IMR-90 (cell line): Measurements from ENCODE around the gene KCNJ1. TPM values are rescaled to one million over a fixed set of nuclear protein-coding genes. Genes with fewer than 3 reads are reported as not detected.
A peak's percentile ranks its signal among the peaks of the same experiment; 100 is the strongest.

Experiments
- ATAC-seq: fragments of 200-7000 bp; cut with Tn5 transposase; 2 replicates; pipeline ENCODE4 v1.9.1; 2020; ENCODE audit warnings: low read depth, mild to moderate bottlenecking, moderate library complexity
- BruUV-seq: library from RNA; stranded (reverse); fragments of 400-500 nt; replicated peaks from 2 replicates; lab custom pipeline; 2021; lab: Mats Ljungman, UMichigan
- CTCF ChIA-PET: fragments of 300-600 bp; formaldehyde crosslinking; extraction: SDS; loops from one replicate; lab custom pipeline; 2021; ENCODE audit warnings: antibody characterized with exemption; lab: Yijun Ruan, JAX
- POLR2A ChIA-PET: fragments of 300-600 bp; sonication (Branson Sonifier 250); formaldehyde crosslinking; loops from one replicate; lab custom pipeline; 2022; ENCODE audit warnings: antibody characterized with exemption; ENCODE audit not compliant: unreplicated experiment; lab: Charles Lee
- DNase-seq: peaks from one replicate; pipeline ENCODE4 v3.0.0; 2013
- H2AFZ ChIP-seq: replicated peaks from 2 replicates; pipeline ENCODE3; 2013; ENCODE audit warnings: low read length, mild to moderate bottlenecking; ENCODE audit not compliant: poor library complexity
- H2AK5ac ChIP-seq: 2 replicates; pipeline ENCODE4 v1.6.1; 2013; ENCODE audit warnings: low read depth, low read length, inconsistent platforms
- H2AK9ac ChIP-seq: replicated peaks from 2 replicates; pipeline ENCODE3; 2013; ENCODE audit warnings: mild to moderate bottlenecking, low read depth, low read length, moderate library complexity; ENCODE audit not compliant: poor library complexity
- H2BK120ac ChIP-seq: 2 replicates; pipeline ENCODE4 v1.6.1; 2013; ENCODE audit warnings: low read depth, low read length, inconsistent platforms
- H2BK15ac ChIP-seq: 3 replicates; pipeline ENCODE4 v1.6.1; 2013; ENCODE audit warnings: low read depth, low read length, inconsistent platforms
- H2BK20ac ChIP-seq: 2 replicates; pipeline ENCODE4 v1.6.1; 2013; ENCODE audit warnings: low read depth, mild to moderate bottlenecking, inconsistent platforms, low read length, moderate library complexity
- H2BK5ac ChIP-seq: 2 replicates; pipeline ENCODE4 v1.6.1; 2013; ENCODE audit warnings: mild to moderate bottlenecking, low read depth, low read length, inconsistent platforms; ENCODE audit not compliant: poor library complexity, severe bottlenecking
- H3K14ac ChIP-seq: replicated peaks from 2 replicates; pipeline ENCODE4 v1.6.1; 2013; ENCODE audit warnings: low read depth, low read length, inconsistent platforms
- H3K18ac ChIP-seq: 2 replicates; pipeline ENCODE4 v1.6.1; 2013; ENCODE audit warnings: low read depth, low read length, control low read depth
- H3K23ac ChIP-seq: 2 replicates; pipeline ENCODE4 v1.6.1; 2013; ENCODE audit warnings: low read depth, low read length, inconsistent platforms
- H3K27ac ChIP-seq: 2 replicates; pipeline ENCODE4 v1.5.1; 2013; ENCODE audit warnings: mild to moderate bottlenecking, control low read depth, low read length; ENCODE audit not compliant: insufficient read depth
- H3K27me3 ChIP-seq: 2 replicates; pipeline ENCODE4 v1.6.1; 2013; ENCODE audit warnings: low read length; ENCODE audit not compliant: control insufficient read depth, insufficient read depth
- H3K36me3 ChIP-seq: 2 replicates; pipeline ENCODE4 v1.6.1; 2013; ENCODE audit warnings: low read length, mixed read lengths; ENCODE audit not compliant: control insufficient read depth, insufficient read depth
- H3K4ac ChIP-seq: 2 replicates; pipeline ENCODE4 v1.6.1; 2013; ENCODE audit warnings: low read depth, low read length, inconsistent platforms
- H3K4me1 ChIP-seq: 2 replicates; pipeline ENCODE4 v1.6.1; 2013; ENCODE audit warnings: low read length, mixed read lengths; ENCODE audit not compliant: control insufficient read depth, insufficient read depth
- H3K4me2 ChIP-seq: 2 replicates; pipeline ENCODE4 v1.6.1; 2013; ENCODE audit warnings: low read depth, mild to moderate bottlenecking, control low read depth, low read length, moderate library complexity
- H3K4me3 ChIP-seq: 2 replicates; pipeline ENCODE4 v1.5.1; 2013; ENCODE audit warnings: low read depth, mild to moderate bottlenecking, control low read depth, low read length, moderate library complexity; ENCODE audit not compliant: insufficient read depth
- H3K56ac ChIP-seq: 2 replicates; pipeline ENCODE4 v1.6.1; 2013; ENCODE audit warnings: low read length, inconsistent platforms; ENCODE audit not compliant: insufficient read depth; ENCODE audit errors: extremely low read depth
- H3K79me1 ChIP-seq, 2 experiments: 2 replicates each; pipeline ENCODE4 v1.6.1; 2013; ENCODE audit warnings: low read length in 2 of 2, inconsistent platforms in 1 of 2, low read depth in 1 of 2
- H3K9ac ChIP-seq: 2 replicates; pipeline ENCODE4 v1.6.1; 2013; ENCODE audit warnings: low read depth, low read length, control low read depth
- H3K9me1 ChIP-seq: 2 replicates; pipeline ENCODE4 v1.6.1; 2013; ENCODE audit warnings: low read length, inconsistent platforms; ENCODE audit not compliant: insufficient read depth
- H3K9me3 ChIP-seq: 2 replicates; pipeline ENCODE4 v1.6.1; 2013; ENCODE audit warnings: low read length; ENCODE audit not compliant: control insufficient read depth, insufficient read depth
- H4K20me1 ChIP-seq: 2 replicates; pipeline ENCODE4 v1.6.1; 2013; ENCODE audit warnings: low read length, inconsistent platforms; ENCODE audit not compliant: insufficient read depth
- H4K5ac ChIP-seq: 2 replicates; pipeline ENCODE4 v1.6.1; 2013; ENCODE audit warnings: mild to moderate bottlenecking, low read depth, low read length, control low read depth
- H4K8ac ChIP-seq, 2 experiments: 2 replicates each; pipeline ENCODE4 v1.6.1; 2013; ENCODE audit warnings: low read depth in 2 of 2, low read length in 2 of 2, control low read depth in 1 of 2, inconsistent platforms in 1 of 2
- H4K91ac ChIP-seq: 2 replicates; pipeline ENCODE4 v1.6.1; 2013; ENCODE audit warnings: low read depth, low read length, inconsistent platforms; ENCODE audit not compliant: insufficient read depth
- BHLHE40 ChIP-seq: fragments of 150-350 bp; IDR thresholded peaks from 2 replicates; pipeline ENCODE4 v1.6.1; 2016; ENCODE audit warnings: mild to moderate bottlenecking, low read depth, low read length
- CHD1 ChIP-seq: IDR thresholded peaks from 2 replicates; pipeline ENCODE4 v1.6.1; 2012; ENCODE audit warnings: low read depth, low read length, improper control_type of control experiment
- FOS ChIP-seq: fragments of 150-350 bp; IDR thresholded peaks from 2 replicates; pipeline ENCODE4 v1.6.1; 2016; ENCODE audit warnings: low read depth, low read length
- MAZ ChIP-seq: IDR thresholded peaks from 2 replicates; pipeline ENCODE4 v1.6.1; 2012; ENCODE audit warnings: low read depth, mild to moderate bottlenecking, low read length, improper control_type of control experiment, moderate library complexity, borderline replicate concordance
- MXI1 ChIP-seq: IDR thresholded peaks from 2 replicates; pipeline ENCODE4 v1.6.1; 2012; ENCODE audit warnings: low read depth, mild to moderate bottlenecking, low read length, moderate library complexity, borderline replicate concordance
- NFE2L2 ChIP-seq: fragments of 150-350 bp; IDR thresholded peaks from 2 replicates; pipeline ENCODE4 v1.6.1; 2016; ENCODE audit warnings: low read depth, mild to moderate bottlenecking, low read length
- POLR2A ChIP-seq: IDR thresholded peaks from 2 replicates; pipeline ENCODE4 v1.6.1; 2012; ENCODE audit warnings: mild to moderate bottlenecking, low read depth, low read length
- SMC3 ChIP-seq: fragments of 150-350 bp; IDR thresholded peaks from 2 replicates; pipeline ENCODE4 v1.6.1; 2016; ENCODE audit warnings: low read depth, mild to moderate bottlenecking, antibody characterized with exemption, low read length, moderate library complexity
- USF2 ChIP-seq: fragments of 150-350 bp; IDR thresholded peaks from 2 replicates; pipeline ENCODE4 v1.6.1; 2017; ENCODE audit warnings: mild to moderate bottlenecking, antibody characterized with exemption, low read length, low read depth
- WGBS, 2 experiments: methylation state at CpG; one replicate each; pipeline versions ENCODE4 v1.1.5 to v1.1.7; 2013; ENCODE audit warnings: missing lambda C conversion rate in 2 of 2; ENCODE audit not compliant: insufficient read length in 1 of 2; ENCODE audit errors: extremely low coverage in 2 of 2; 5-methylcytosine and 5-hydroxymethylcytosine counted together
- dilution Hi-C: fragments of 300-500 bp; cut with HindIII; formaldehyde crosslinking; loops from one replicate; pipeline ENCODE4 v1.14.3; 2018; ENCODE audit warnings: low sequenced_read_pairs; ENCODE audit not compliant: unreplicated experiment
- in situ Hi-C: fragments of 300-500 bp; cut with MboI; formaldehyde crosslinking; loops from 3 replicates; pipeline ENCODE4 v1.14.3; 2019; ENCODE audit warnings: low sequenced_read_pairs, inconsistent platforms, mixed read lengths
- intact Hi-C: fragments of 100-400 bp; cut with micrococcal nuclease; formaldehyde crosslinking; loops from 2 replicates; pipeline ENCODE4 v1.10.0; 2022
- polyA plus RNA-seq, 3 experiments: library from polyadenylated mRNA; depleted of rRNA; stranded (reverse); fragments of >200 nt; gene quantifications; 2 replicates each; pipeline ENCODE4 v1.2.3, GENCODE V29; 2012; ENCODE audit warnings: low replicate concordance in 1 of 3
- total RNA-seq: library from RNA; depleted of rRNA; stranded (reverse); fragments of >200 nt; gene quantifications from 2 replicates; pipeline ENCODE4 v1.2.3, GENCODE V29; 2012
- TF ChIP-seq, protein P1 (sequence below): fragments of 150-350 bp; IDR thresholded peaks from 2 replicates; pipeline ENCODE4 v1.6.1; 2016; ENCODE audit warnings: low read depth, mild to moderate bottlenecking, low read length, moderate library complexity, borderline replicate concordance

KCNJ1 gene
- total and polyA plus RNA-seq, 2 of the 4 experiments (the other 2 are of a cell fraction): not detected

GRCh38 chr11:128903248-128904061 is 36.4 kb upstream of the KCNJ1 start (continued):
- TF ChIP-seq, protein P1, sequence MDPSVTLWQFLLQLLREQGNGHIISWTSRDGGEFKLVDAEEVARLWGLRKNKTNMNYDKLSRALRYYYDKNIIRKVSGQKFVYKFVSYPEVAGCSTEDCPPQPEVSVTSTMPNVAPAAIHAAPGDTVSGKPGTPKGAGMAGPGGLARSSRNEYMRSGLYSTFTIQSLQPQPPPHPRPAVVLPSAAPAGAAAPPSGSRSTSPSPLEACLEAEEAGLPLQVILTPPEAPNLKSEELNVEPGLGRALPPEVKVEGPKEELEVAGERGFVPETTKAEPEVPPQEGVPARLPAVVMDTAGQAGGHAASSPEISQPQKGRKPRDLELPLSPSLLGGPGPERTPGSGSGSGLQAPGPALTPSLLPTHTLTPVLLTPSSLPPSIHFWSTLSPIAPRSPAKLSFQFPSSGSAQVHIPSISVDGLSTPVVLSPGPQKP: no peak
- no peak for TF ChIP-seq CHD1

- CTCF ChIA-PET: interaction anchor here (0.7 to 1.5 kb wide), 4 partner anchors 17 to 1003 kb away, joined by 3 to 4 read pairs (median 3); no protein-coding TSS in a partner anchor
These were observed 35.5 kb upstream of the KCNJ1 start for GRCh38 chr11:128902515-128903066.

More at GRCh38 chr11:128902515-128903066, 35.5 kb upstream of the KCNJ1 start:
- Histone ChIP-seq H2BK15ac (no peak overlapping the region), H3K4me1 (peaks cover 11% of the 10 kb centered on the region), H4K20me1 (no peaks in the 10 kb centered on the region), H3K36me3 (no peaks in the 10 kb centered on the region), H3K27me3 (no peaks in the 10 kb centered on the region), H2AK9ac (no peak overlapping the region), H2BK120ac (no peak overlapping the region), H2BK5ac (peak overlapping the region; percentile 46), H3K9ac (no peak overlapping the region), H3K14ac (no peak overlapping the region), H3K23ac (no peak overlapping the region), H4K5ac (no peak overlapping the region), H3K4me2 (no peak overlapping the region; the same call in 1 of the 2 replicates), H3K4me3 (no peak overlapping the region), H2AK5ac (peak overlapping the region; percentile 21; the same call in 1 of the 2 replicates), H3K27ac (no peak overlapping the region), H4K8ac (0 out of 4 replicates have a peak overlapping the region, but pooled peaks of 1 of the 2 experiments have one; percentile 7), H3K4ac (peak overlapping the region; percentile 58), H3K9me1 (peaks cover 2% of the 10 kb centered on the region; the same call in 1 of the 2 replicates), H3K56ac (no peak overlapping the region), H4K91ac (no peak overlapping the region), H2BK20ac (peak overlapping the region; percentile 5; the same call in 1 of the 2 replicates), H3K9me3 (no peaks in the 10 kb centered on the region), H2AFZ (peak overlapping the region; percentile 78), H3K18ac (peak overlapping the region; percentile 67), H3K79me1 (no peaks in the 10 kb centered on the region)
- 33% methylated on average over 2 of the region's 10 CpGs; no CpG with 5 or more reads in 1 of the 2 experiments for WGBS, 2 experiments
- dilution Hi-C loops: no loop called here
- TF ChIP-seq FOS (peak; percentile 52; the same call in 1 of the 2 replicates), USF2 (peak; percentile 37; the same call in 1 of the 2 replicates), MAZ (no peak), BHLHE40 (0 out of 2 replicates have a peak, but pooled peaks have one; percentile 27), MXI1 (no peak), POLR2A (no peak), NFE2L2 (no peak), SMC3 (no peak)
- in situ Hi-C loops: no loop called here
- DNase-seq: peak; percentile 81
- intact Hi-C loops: no loop called here
- POLR2A ChIA-PET: no interaction called here
- no TSS peak for BruUV-seq
- ATAC-seq: peak; percentile 74
